ENCODE results near the gene RAPGEF3. TPM values are rescaled to one million over a fixed set of nuclear protein-coding genes. Genes with fewer than 3 reads are reported as not detected.
A peak's percentile ranks its signal among the peaks of the same experiment; 100 is the strongest.

The RAPGEF3 gene
- total RNA-seq, 1 donor from 2014 or later = 1.2 TPM

DNA sequence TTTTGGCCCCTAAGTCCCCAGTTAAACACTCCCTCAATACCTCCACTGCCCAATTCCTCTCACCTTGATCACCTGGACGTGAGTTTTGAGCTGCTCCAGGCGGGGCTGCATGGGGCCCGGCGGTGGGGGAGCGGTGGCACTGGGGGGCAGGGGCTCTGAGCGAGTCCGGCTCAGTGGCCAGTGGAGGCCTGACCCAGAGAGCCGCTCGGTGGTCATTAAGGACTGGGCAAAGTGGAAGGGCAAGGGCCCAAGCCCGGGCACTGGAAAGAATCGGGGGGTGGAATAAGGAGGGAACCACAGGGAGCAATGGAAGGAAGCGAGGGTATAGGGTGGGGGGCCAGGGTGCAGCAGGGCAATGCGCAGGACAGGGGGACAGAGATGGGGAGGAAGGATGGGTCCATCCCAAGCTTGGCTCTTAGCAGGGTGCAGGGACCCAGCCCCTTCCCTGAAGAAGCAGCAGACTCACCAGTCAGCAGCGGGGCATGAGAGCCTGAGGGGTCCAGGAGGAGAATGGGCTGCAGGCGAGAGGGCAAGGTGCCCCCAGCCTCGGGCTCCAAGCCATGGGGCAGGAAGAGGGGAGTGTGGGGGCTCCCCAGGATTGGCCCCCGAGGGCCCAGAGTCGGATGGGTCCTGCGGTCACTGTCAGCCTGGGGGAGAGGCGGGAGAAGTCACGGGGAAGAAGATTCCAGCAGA is 36.6 kb upstream of the RAPGEF3 start:
- Mint-ChIP-seq H3K36me3 (ENCODE audit: unreplicated experiment) (peaks cover 31% of the 10 kb centered on the region), H3K4me1 (ENCODE audit: unreplicated experiment) (peaks cover 9% of the 10 kb centered on the region), H3K4me3 (ENCODE audit: unreplicated experiment) (no peak overlapping the region), H3K9me3 (ENCODE audit: unreplicated experiment) (no peaks in the 10 kb centered on the region), H3K27me3 (ENCODE audit: unreplicated experiment) (no peaks in the 10 kb centered on the region), H3K27ac (ENCODE audit: unreplicated experiment) (no peak overlapping the region)
- DNase-seq (ENCODE audit: extremely low spot score, unreplicated experiment) = no peak
- TF ChIP-seq, protein P1, sequence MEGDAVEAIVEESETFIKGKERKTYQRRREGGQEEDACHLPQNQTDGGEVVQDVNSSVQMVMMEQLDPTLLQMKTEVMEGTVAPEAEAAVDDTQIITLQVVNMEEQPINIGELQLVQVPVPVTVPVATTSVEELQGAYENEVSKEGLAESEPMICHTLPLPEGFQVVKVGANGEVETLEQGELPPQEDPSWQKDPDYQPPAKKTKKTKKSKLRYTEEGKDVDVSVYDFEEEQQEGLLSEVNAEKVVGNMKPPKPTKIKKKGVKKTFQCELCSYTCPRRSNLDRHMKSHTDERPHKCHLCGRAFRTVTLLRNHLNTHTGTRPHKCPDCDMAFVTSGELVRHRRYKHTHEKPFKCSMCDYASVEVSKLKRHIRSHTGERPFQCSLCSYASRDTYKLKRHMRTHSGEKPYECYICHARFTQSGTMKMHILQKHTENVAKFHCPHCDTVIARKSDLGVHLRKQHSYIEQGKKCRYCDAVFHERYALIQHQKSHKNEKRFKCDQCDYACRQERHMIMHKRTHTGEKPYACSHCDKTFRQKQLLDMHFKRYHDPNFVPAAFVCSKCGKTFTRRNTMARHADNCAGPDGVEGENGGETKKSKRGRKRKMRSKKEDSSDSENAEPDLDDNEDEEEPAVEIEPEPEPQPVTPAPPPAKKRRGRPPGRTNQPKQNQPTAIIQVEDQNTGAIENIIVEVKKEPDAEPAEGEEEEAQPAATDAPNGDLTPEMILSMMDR (IDR thresholded peaks at IDR 0.05) = no peak

DNA sequence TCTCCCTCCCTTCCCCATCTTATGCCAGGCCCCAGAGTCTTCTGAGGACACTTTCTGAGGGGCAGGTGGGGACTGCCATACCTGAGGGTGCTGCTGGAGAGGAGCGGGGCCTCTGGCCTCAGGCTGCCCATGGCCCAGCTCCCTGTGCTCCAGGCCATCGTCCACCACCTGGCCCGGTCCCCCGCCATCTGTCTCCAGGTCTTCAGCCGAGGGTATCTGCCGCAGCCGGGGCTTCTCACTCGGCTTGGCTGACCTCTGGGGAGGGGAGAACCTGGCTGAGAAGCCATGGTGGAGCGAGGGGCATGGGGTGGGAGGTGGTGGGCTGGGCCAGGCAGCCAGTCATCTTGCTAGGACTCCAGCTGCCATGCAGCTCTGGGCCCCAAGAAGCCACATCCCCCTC is 36.0 kb upstream of the RAPGEF3 start:
- no peaks in the 10 kb centered on the region for H3K27me3 Mint-ChIP-seq (ENCODE audit: unreplicated experiment)
- DNase-seq (ENCODE audit: extremely low spot score, unreplicated experiment) = no peak
- no peaks in the 10 kb centered on the region for H3K9me3 Mint-ChIP-seq (ENCODE audit: unreplicated experiment)
- no peak overlapping the region for H3K27ac Mint-ChIP-seq (ENCODE audit: unreplicated experiment)
- TF ChIP-seq, protein P1 (IDR thresholded peaks at IDR 0.05) = no peak
- H3K36me3 Mint-ChIP-seq (ENCODE audit: unreplicated experiment) = peaks cover 32% of the 10 kb centered on the region
- H3K4me1 Mint-ChIP-seq (ENCODE audit: unreplicated experiment) = peaks cover 3% of the 10 kb centered on the region
- H3K4me3 Mint-ChIP-seq (ENCODE audit: unreplicated experiment) = no peak overlapping the region

DNA sequence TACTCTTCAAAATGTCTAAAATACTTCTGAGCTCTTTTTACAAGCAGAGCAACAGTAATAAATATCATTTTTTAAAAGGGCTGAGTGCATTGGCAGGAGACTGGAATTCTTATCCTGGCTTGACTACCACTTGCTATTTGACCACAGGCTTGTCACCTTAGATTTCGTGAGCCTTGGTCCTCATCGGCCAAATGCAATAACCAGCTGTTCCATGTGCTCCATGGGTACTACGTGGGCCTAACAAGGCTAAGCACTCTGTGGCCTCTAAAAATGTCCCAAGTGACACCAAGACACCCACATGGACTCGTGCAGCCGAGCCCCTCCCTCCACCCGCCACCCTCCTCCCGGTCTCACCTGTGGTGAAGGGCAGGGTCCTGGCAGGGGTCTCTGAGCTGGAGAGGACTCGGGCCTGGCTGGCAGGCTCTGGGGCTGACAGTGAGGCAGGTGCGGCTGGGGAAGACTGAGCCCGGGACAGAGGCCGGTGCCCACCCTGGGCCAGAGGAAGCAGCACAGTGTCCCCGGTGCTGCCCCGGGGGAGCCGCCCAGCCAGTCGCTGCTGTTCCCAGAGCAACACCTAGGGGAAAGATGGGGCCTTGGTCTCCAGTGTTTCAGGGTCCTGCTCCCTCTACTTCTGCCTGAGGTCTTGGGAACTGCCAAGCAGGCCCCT is 34.5 kb upstream of the RAPGEF3 start:
- Mint-ChIP-seq H3K9me3 (ENCODE audit: unreplicated experiment) (no peaks in the 10 kb centered on the region), H3K36me3 (ENCODE audit: unreplicated experiment) (peaks cover 44% of the 10 kb centered on the region), H3K27ac (ENCODE audit: unreplicated experiment) (no peak overlapping the region), H3K4me1 (ENCODE audit: unreplicated experiment) (no peaks in the 10 kb centered on the region), H3K4me3 (ENCODE audit: unreplicated experiment) (no peak overlapping the region), H3K27me3 (ENCODE audit: unreplicated experiment) (no peaks in the 10 kb centered on the region)
- DNase-seq (ENCODE audit: extremely low spot score, unreplicated experiment) = no peak
- TF ChIP-seq, protein P1 (IDR thresholded peaks at IDR 0.05) = no peak

DNA sequence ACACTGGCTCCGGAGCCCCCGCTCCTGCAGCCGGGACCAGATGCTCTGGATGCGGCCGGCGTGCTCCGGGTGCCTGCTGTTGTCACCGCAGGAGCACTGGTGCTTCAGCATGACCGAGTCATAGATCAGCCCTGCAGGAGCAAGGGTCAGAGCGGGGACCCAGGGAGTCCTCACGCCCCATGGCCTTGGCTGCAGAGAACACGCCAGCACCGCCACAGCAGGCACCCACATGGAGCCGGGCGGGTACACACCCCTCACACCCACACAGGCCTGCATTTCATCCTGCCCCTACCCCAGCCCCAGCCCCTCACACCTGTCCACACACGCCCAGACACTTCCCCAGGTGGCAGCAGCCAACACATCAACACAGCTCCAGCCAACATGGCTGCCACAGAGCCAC is 33.2 kb upstream of the RAPGEF3 start:
- peaks cover 51% of the 10 kb centered on the region for H3K36me3 Mint-ChIP-seq (ENCODE audit: unreplicated experiment)
- TF ChIP-seq, protein P1 (IDR thresholded peaks at IDR 0.05) = no peak
- H3K4me3 Mint-ChIP-seq (ENCODE audit: unreplicated experiment) = no peak overlapping the region
- H3K4me1 Mint-ChIP-seq (ENCODE audit: unreplicated experiment) = no peaks in the 10 kb centered on the region
- H3K9me3 Mint-ChIP-seq (ENCODE audit: unreplicated experiment) = no peaks in the 10 kb centered on the region
- H3K27me3 Mint-ChIP-seq (ENCODE audit: unreplicated experiment) = no peaks in the 10 kb centered on the region
- H3K27ac Mint-ChIP-seq (ENCODE audit: unreplicated experiment) = peak overlapping the region; percentile 47
- no peak for DNase-seq (ENCODE audit: extremely low spot score, unreplicated experiment)

DNA sequence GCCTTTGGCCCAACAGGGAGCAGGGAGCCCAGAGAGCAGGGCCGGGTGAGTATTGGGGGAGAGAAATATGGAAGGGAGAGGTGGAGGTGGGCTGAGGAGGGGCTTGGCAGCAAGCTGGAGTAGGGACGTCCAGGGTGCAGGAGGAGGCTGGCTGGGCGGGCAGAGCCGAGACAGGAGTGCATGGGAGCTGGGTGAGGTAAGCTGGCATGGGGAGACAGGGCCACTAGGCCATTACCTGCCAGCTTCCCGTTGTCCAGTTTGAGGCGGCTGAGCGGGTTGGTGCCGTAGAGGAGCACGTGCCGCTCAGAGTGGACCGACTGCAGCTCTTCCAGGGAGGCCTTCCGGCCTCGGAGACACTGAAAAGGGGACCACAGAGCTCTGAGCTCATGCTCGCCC is 32.7 kb upstream of the RAPGEF3 start:
- H3K36me3 Mint-ChIP-seq (ENCODE audit: unreplicated experiment) = peaks cover 54% of the 10 kb centered on the region
- DNase-seq (ENCODE audit: extremely low spot score, unreplicated experiment) = no peak
- H3K27me3 Mint-ChIP-seq (ENCODE audit: unreplicated experiment) = no peaks in the 10 kb centered on the region
- no peak overlapping the region for H3K27ac Mint-ChIP-seq (ENCODE audit: unreplicated experiment)
- H3K4me3 Mint-ChIP-seq (ENCODE audit: unreplicated experiment) = no peak overlapping the region
- TF ChIP-seq, protein P1 (IDR thresholded peaks at IDR 0.05) = no peak
- H3K4me1 Mint-ChIP-seq (ENCODE audit: unreplicated experiment) = no peaks in the 10 kb centered on the region
- no peaks in the 10 kb centered on the region for H3K9me3 Mint-ChIP-seq (ENCODE audit: unreplicated experiment)

All from osteocyte (in vitro differentiated cells).